AG04450 (cell line): Measurements from ENCODE around the gene CEACAM20. TPM values are rescaled to one million over a fixed set of nuclear protein-coding genes. Genes with fewer than 3 reads are reported as not detected.

ENCODE experiments used
- CTCF ChIA-PET: fragments of 300-600, 350-600 bp; formaldehyde crosslinking; extraction: SDS; loops from one replicate; lab custom pipeline; 2022; ENCODE audit warnings: antibody characterized with exemption, inconsistent platforms; lab: Charles Lee
- POLR2A ChIA-PET: fragments of 350-600 bp; formaldehyde crosslinking; extraction: SDS; loops from one replicate; lab custom pipeline; 2021; ENCODE audit warnings: antibody characterized with exemption, inconsistent platforms; lab: Yijun Ruan, JAX
- DNase-seq: peaks from one replicate; pipeline ENCODE4 v3.0.0-alpha.2; 2011; ENCODE audit warnings: low read depth, low spot score
- H3K27ac ChIP-seq: one replicate; pipeline ENCODE4 v1.5.1; 2012; ENCODE audit warnings: low read depth, low read length, control low read depth
- H3K27me3 ChIP-seq: one replicate; pipeline ENCODE4 v1.6.0; 2012; ENCODE audit warnings: low read length; ENCODE audit not compliant: control insufficient read depth, insufficient read depth
- H3K4me3 ChIP-seq: 2 replicates; pipeline ENCODE4 v1.5.1; 2011; ENCODE audit warnings: mild to moderate bottlenecking, low read depth, low read length, control low read depth
- H3K9me3 ChIP-seq: 2 replicates; pipeline ENCODE4 v1.5.1; 2012; ENCODE audit warnings: low read length; ENCODE audit not compliant: control insufficient read depth, insufficient read depth
- polyA plus RNA-seq: library from polyadenylated mRNA; depleted of rRNA; stranded (reverse); fragments of >200 nt; gene quantifications from 2 replicates; pipeline ENCODE4 v1.2.3, GENCODE V29; 2011
- TF ChIP-seq, protein P1 (sequence below): IDR thresholded peaks from 2 replicates; pipeline ENCODE4 v1.5.1; 2011; ENCODE audit warnings: low read depth, low read length, control low read depth, inconsistent platforms

CEACAM20 gene
- polyA plus RNA-seq, 1 experiment = not detected

DNA sequence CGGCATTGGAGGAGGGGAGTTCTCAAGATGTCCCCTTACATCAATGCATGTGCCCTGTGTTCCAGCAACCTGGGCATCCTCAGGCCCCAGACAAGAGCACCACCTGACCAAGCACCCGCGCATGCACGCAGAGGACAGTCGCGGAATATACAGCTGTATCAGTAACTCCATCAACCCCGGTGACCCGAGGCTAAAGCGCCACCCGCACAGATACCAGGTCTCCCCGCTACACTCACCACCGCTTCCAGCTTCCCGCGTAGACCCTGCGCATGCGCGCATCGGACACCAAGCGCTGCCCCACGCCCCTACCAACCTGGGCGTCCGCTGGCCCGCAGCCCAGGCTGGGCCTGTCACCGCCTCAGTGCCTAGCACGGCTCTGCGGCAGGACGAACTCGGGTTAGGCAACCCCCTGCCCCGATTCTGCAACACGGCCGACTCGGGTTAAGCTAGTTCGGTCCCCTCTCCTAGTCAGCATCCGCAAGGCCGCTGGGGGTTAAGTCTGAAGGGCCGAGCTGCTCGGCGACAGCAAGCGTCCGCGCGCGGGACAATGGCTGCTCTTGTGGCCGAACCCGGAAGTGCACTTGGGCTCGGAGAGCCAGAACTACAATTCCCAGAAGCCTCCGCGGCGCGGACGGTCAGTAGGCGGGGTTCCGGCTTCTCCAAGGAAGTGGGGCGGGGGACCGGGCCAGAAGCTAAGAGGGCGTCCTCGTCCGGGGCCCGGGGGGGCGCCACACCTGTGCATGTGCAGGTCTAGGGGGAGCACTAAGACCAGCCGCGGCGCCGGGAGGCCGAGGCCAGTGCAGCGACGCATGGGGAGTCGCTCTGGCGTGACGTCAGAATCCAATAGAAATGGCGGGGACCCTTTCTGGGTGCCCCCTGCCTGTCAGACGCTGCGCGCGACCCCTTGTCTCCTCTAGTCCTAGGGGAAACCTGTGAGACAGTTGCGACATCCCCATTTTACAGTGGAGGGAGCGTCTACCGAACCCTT is 29.2 kb downstream of the CEACAM20 start, which contains the start of gene ZNF180:
Gene ZNF180 (minus strand): TSS at position 561 of the 988 bp plus-strand sequence. CDS start 3,188 bp downstream, outside the sequence.
- DNase-seq = peak; percentile 76
- Histone ChIP-seq H3K9me3 (peaks cover 36% of the 10 kb centered on the region), H3K27ac (peak within 1 kb of the TSS; percentile 80), H3K27me3 (no peaks in the 10 kb centered on the region), H3K4me3 (peak within 1 kb of the TSS; percentile 96)
- TF ChIP-seq, protein P1, sequence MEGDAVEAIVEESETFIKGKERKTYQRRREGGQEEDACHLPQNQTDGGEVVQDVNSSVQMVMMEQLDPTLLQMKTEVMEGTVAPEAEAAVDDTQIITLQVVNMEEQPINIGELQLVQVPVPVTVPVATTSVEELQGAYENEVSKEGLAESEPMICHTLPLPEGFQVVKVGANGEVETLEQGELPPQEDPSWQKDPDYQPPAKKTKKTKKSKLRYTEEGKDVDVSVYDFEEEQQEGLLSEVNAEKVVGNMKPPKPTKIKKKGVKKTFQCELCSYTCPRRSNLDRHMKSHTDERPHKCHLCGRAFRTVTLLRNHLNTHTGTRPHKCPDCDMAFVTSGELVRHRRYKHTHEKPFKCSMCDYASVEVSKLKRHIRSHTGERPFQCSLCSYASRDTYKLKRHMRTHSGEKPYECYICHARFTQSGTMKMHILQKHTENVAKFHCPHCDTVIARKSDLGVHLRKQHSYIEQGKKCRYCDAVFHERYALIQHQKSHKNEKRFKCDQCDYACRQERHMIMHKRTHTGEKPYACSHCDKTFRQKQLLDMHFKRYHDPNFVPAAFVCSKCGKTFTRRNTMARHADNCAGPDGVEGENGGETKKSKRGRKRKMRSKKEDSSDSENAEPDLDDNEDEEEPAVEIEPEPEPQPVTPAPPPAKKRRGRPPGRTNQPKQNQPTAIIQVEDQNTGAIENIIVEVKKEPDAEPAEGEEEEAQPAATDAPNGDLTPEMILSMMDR = peak; percentile 55
- POLR2A ChIA-PET = interaction anchor here (0.6 to 1.3 kb wide), 4 partner anchors 17 to 532 kb away, joined by 3 read pairs; partner anchors contain the start of gene ZNF235
- CTCF ChIA-PET = interaction anchor here (0.5 to 1.1 kb wide), 3 partner anchors 9 to 147 kb away, joined by 3 to 4 read pairs (median 4); no protein-coding TSS in a partner anchor

DNA sequence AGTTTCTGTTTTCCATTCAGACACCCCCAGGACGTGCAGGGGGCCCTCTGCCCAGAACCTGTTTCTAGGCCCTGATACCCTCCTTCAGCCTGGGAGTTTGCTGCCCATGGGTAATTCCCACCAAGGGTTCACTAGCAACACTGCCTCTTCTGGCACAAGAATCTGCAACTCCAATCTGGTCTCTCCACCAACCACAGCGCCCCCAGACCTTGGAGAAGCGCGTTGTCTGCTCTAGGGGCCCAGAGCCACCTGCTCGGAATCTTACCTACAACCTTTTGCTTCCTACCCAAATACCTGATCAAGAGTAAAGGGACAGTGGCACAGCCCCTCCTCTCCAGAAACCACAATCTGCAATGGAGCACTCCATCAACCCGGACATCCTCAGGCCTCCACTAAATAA is 29.9 kb downstream of the CEACAM20 start:
- TF ChIP-seq, protein P1 = no peak
- ChIA-PET CTCF (no interaction called here), POLR2A (interaction anchor here (1.0 to 1.3 kb wide), 2 partner anchors 35 to 195 kb away, joined by 3 read pairs; partner anchors contain the start of gene ZNF235)
- peak overlapping the region; percentile 96 for H3K4me3 ChIP-seq
- no peak for DNase-seq
- no peak overlapping the region for H3K27ac ChIP-seq
- peaks cover 43% of the 10 kb centered on the region for H3K9me3 ChIP-seq
- no peaks in the 10 kb centered on the region for H3K27me3 ChIP-seq

DNA sequence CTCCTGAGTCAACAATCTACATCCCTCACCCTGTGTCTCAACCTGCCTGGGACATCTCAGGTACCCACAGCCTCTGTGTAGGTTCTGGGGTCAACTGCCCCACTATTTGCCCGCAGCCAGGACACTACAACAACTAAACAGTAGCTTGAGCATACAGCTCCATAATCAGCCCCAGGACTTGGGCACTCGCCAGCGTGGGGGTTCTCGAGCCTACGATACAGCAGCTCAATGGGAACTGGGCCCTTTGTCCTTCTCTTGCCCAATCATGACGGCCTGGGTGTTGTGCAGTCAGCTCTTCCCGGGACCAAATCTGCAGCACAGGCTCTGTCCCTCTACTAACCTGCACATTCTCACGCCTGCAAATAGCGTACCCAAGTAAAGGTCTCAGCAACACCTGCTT is 30.5 kb downstream of the CEACAM20 start:
- H3K9me3 ChIP-seq = peaks cover 48% of the 10 kb centered on the region
- H3K4me3 ChIP-seq = peak overlapping the region; percentile 96
- H3K27me3 ChIP-seq = no peaks in the 10 kb centered on the region
- no peak overlapping the region for H3K27ac ChIP-seq
- DNase-seq = no peak
- ChIA-PET POLR2A (no interaction called here), CTCF (no interaction called here)
- TF ChIP-seq, protein P1 = no peak

DNA sequence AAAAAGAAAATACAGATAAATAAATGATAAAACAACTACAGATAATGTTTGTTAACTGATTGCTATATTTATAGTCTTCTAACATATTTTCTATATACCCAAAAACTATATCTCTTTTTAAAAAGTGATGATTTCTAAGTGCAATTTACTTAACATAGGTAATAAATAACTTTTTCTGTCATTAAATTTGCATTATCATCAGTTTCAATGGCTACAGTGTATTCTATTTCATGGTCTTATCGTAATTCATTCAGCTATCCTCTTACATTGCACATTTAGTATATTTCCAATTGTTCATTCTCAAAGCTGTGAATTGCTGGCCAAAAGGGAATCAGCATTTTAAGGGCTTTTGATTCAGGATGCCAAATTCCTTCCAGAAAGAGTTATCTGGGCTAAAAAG is 32.8 kb downstream of the CEACAM20 start:
- no peak for DNase-seq
- Histone ChIP-seq H3K4me3 (no peak overlapping the region), H3K27me3 (no peaks in the 10 kb centered on the region), H3K9me3 (peaks cover 69% of the 10 kb centered on the region), H3K27ac (no peak overlapping the region)
- CTCF ChIA-PET = no interaction called here
- TF ChIP-seq, protein P1 = no peak
- POLR2A ChIA-PET = no interaction called here
